Spinal cord (tissue), 10 donors: Measurements from ENCODE around the gene TMEM266. TPM values are rescaled to one million over a fixed set of nuclear protein-coding genes. Genes with fewer than 3 reads are reported as not detected.

Source experiments
- DNase-seq, 6 donors: peaks; one replicate each; pipeline versions ENCODE4 v3.0.0 to v3.0.0-alpha.2; 2013 to 2015; ENCODE audit warnings: low spot score in 6 of 6, low read depth in 4 of 6
- H3K27ac ChIP-seq: one replicate; pipeline ENCODE4 v1.5.1; 2013; ENCODE audit warnings: low read depth, low read length, control low read depth
- H3K27me3 ChIP-seq: one replicate; pipeline ENCODE4 v1.6.1; 2013; ENCODE audit warnings: low read length; ENCODE audit not compliant: control insufficient read depth, insufficient read depth
- H3K36me3 ChIP-seq: one replicate; pipeline ENCODE4 v1.6.1; 2013; ENCODE audit warnings: low read length; ENCODE audit not compliant: control insufficient read depth, insufficient read depth
- H3K4me1 ChIP-seq: one replicate; pipeline ENCODE4 v1.6.1; 2013; ENCODE audit warnings: low read length; ENCODE audit not compliant: control insufficient read depth, insufficient read depth
- H3K4me3 ChIP-seq: one replicate; pipeline ENCODE4 v1.5.1; 2013; ENCODE audit warnings: low read depth, low read length, control low read depth
- H3K9me3 ChIP-seq: one replicate; pipeline ENCODE4 v1.6.1; 2013; ENCODE audit warnings: low read length; ENCODE audit not compliant: control insufficient read depth, insufficient read depth
- WGBS: methylation state at CpG from one replicate; pipeline ENCODE4 v1.1.5; 2013; ENCODE audit warnings: missing lambda C conversion rate; ENCODE audit not compliant: insufficient coverage; 5-methylcytosine and 5-hydroxymethylcytosine counted together
- polyA plus RNA-seq, 2 donors: library from polyadenylated mRNA; unstranded; fragments of 120-200 nt; gene quantifications; one replicate each; pipeline ENCODE4 v1.2.1, GENCODE V29; 2013; ENCODE audit not compliant: insufficient read length in 2 of 2
- total RNA-seq, 2 donors: library from RNA; depleted of rRNA in 1 of 2; stranded (reverse); fragments of 120-200 nt in 1 of 2; fragments of >200 nt in 1 of 2; gene quantifications; one replicate each; pipeline versions ENCODE4 v1.2.3 to v1.2.4, GENCODE V29; 2013 to 2014
- donor health status: healthy.

The TMEM266 gene
- total and polyA plus RNA-seq, 4 donors, result 3.4 to 13.3 (median 7.9) TPM

DNA sequence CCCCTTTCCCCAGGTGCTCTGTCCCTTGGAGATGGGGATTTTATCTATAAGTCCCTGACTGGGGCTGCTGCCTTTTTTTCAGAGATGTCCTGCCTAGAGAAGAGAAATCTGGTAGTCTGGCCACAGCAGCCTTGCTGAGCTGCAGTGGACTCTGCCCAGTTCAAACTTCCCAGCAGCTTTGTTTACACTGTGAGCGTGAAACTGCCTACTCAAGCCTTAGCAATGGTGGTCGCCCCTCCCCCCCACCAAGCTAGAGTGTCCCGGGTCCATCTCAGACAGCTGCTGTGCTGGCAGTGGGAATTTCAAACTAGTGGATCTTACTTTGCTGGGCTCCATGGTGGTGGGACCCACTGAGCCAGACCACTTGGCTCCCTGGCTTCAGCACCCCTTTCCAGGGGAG lies 38.9 kb downstream of the TMEM266 start:
- DNase-seq, result no peak
- Histone ChIP-seq H3K27ac (no peak overlapping the region), H3K9me3 (no peaks in the 10 kb centered on the region), H3K36me3 (no peaks in the 10 kb centered on the region), H3K27me3 (no peaks in the 10 kb centered on the region), H3K4me3 (no peak overlapping the region), H3K4me1 (no peaks in the 10 kb centered on the region)
- 24% methylated on average over 3 of the region's 3 CpGs for WGBS

DNA sequence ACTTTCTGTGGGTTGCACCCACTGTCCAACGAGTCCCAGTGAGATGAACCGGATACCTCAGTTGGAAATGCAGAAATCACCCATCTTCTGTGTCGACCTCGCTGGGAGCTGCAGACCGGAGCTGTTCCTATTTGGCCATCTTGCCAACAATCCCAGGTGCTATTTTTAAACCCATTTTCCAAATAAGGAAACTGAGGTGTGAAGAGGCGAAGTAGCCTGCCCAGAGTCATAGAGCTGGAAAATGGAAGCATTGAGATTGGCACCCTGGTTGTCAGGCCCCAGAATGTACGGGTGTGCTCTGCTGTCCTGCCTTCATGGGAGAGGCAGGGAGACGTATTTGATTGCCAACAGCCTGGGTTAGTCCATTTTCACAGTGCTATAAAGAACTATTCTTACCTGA lies 39.6 kb downstream of the TMEM266 start:
- H3K9me3 ChIP-seq, result no peaks in the 10 kb centered on the region
- H3K36me3 ChIP-seq, result no peaks in the 10 kb centered on the region
- H3K4me1 ChIP-seq, result no peaks in the 10 kb centered on the region
- no peak overlapping the region for H3K27ac ChIP-seq
- H3K27me3 ChIP-seq, result no peaks in the 10 kb centered on the region
- no peak overlapping the region for H3K4me3 ChIP-seq
- WGBS, result 95% methylated on average over 5 of the region's 8 CpGs
- no peak for DNase-seq

GRCh38 chr15:76100361-76100760 lies 40.6 kb downstream of the TMEM266 start:
- no peak for DNase-seq

GRCh38 chr15:76101655-76102054 lies 41.9 kb downstream of the TMEM266 start:
- Histone ChIP-seq H3K27ac (no peak overlapping the region), H3K4me3 (no peak overlapping the region), H3K36me3 (no peaks in the 10 kb centered on the region), H3K9me3 (no peaks in the 10 kb centered on the region), H3K27me3 (no peaks in the 10 kb centered on the region), H3K4me1 (peaks cover 13% of the 10 kb centered on the region)
- 96% methylated on average over 3 of the region's 5 CpGs for WGBS
- no peak for DNase-seq

More at GRCh38 chr15:76100361-76100760, 40.6 kb downstream of the TMEM266 start:
- no peak overlapping the region for H3K4me3 ChIP-seq
- peaks cover 7% of the 10 kb centered on the region for H3K4me1 ChIP-seq
- no CpG with 5 or more reads among the region's 2 CpGs for WGBS
- no peaks in the 10 kb centered on the region for H3K27me3 ChIP-seq
- no peaks in the 10 kb centered on the region for H3K36me3 ChIP-seq
- no peak overlapping the region for H3K27ac ChIP-seq
- no peaks in the 10 kb centered on the region for H3K9me3 ChIP-seq

GRCh38 chr15:76105391-76105790 lies 45.6 kb downstream of the TMEM266 start:
- Histone ChIP-seq H3K9me3 (no peaks in the 10 kb centered on the region), H3K36me3 (no peaks in the 10 kb centered on the region), H3K27ac (no peak overlapping the region), H3K27me3 (no peaks in the 10 kb centered on the region), H3K4me3 (no peak overlapping the region), H3K4me1 (peaks cover 21% of the 10 kb centered on the region)
- DNase-seq, result peak in 4 of 6 donors; percentile 12 to 78 (median 58)
- WGBS, result no CpG with 5 or more reads among the region's 3 CpGs

- no peak overlapping the region for H3K4me3 ChIP-seq
- no peak overlapping the region for H3K27ac ChIP-seq
- no peaks in the 10 kb centered on the region for H3K36me3 ChIP-seq
- H3K9me3 ChIP-seq, result no peaks in the 10 kb centered on the region
- peak in 1 of 6 donors; percentile 6 for DNase-seq
- WGBS, result 77% methylated on average over 5 of the region's 6 CpGs
- peaks cover 21% of the 10 kb centered on the region for H3K4me1 ChIP-seq
- H3K27me3 ChIP-seq, result no peaks in the 10 kb centered on the region
Measured at GRCh38 chr15:76105911-76106310, 46.1 kb downstream of the TMEM266 start.

DNA sequence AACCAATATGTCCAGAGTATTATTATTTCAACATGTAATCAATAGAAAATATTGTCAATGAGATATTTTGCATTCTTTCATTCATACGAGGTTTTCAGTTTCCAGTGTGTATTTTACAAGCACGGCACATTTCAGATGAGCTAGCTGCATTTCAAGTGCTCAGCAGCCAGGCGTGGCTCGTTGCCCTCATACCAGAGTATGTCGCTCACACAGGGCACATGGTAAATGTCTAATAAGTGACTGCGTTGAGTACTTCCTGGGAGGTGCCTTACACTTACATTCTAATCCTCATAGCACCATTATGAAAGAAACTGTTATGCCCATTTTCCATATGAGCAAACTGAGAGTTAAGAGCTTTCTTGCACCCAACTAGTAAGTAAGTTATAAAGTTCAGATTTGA lies 47.4 kb downstream of the TMEM266 start:
- H3K36me3 ChIP-seq, result no peaks in the 10 kb centered on the region
- H3K27me3 ChIP-seq, result no peaks in the 10 kb centered on the region
- 83% methylated on average over 1 of the region's 6 CpGs for WGBS
- H3K27ac ChIP-seq, result no peak overlapping the region
- DNase-seq, result no peak
- no peaks in the 10 kb centered on the region for H3K9me3 ChIP-seq
- H3K4me3 ChIP-seq, result no peak overlapping the region
- H3K4me1 ChIP-seq, result peaks cover 21% of the 10 kb centered on the region

GRCh38 chr15:76108021-76108723 lies 48.4 kb downstream of the TMEM266 start:
- H3K36me3 ChIP-seq, result no peaks in the 10 kb centered on the region
- H3K4me1 ChIP-seq, result peaks cover 21% of the 10 kb centered on the region
- no peaks in the 10 kb centered on the region for H3K27me3 ChIP-seq
- no peaks in the 10 kb centered on the region for H3K9me3 ChIP-seq
- no peak overlapping the region for H3K27ac ChIP-seq
- H3K4me3 ChIP-seq, result no peak overlapping the region
- WGBS, result 20% methylated on average over 7 of the region's 9 CpGs
- DNase-seq, result peak in 5 of 6 donors; percentile 8 to 72 (median 46)

- Histone ChIP-seq H3K4me3 (no peak overlapping the region), H3K9me3 (no peaks in the 10 kb centered on the region), H3K36me3 (no peaks in the 10 kb centered on the region), H3K27ac (no peak overlapping the region), H3K27me3 (no peaks in the 10 kb centered on the region), H3K4me1 (peaks cover 21% of the 10 kb centered on the region)
- DNase-seq, result no peak
- 82% methylated on average over 1 of the region's 1 CpG for WGBS
Measured at GRCh38 chr15:76109046-76109445, 49.3 kb downstream of the TMEM266 start.

DNA sequence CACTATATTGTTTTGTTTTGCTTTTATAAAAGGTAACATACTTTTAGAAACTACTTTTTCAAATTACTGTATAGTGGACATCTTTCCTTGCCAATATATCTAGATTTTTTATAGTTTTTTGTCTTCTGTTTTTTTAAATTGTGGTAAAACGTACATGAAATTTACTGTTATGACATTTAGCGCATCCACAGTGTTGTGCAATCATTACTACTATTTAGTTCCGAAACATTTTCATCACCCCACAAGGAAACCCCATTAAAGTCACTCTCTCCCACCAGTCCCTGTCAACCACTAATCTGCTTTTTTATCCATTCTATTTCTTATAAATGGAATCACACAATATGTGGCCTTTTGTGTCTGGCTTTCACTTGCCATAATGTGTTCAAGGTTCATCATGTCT lies 54.8 kb downstream of the TMEM266 start:
- no peak overlapping the region for H3K27ac ChIP-seq
- no peaks in the 10 kb centered on the region for H3K36me3 ChIP-seq
- no peak overlapping the region for H3K4me3 ChIP-seq
- H3K9me3 ChIP-seq, result no peaks in the 10 kb centered on the region
- H3K27me3 ChIP-seq, result no peaks in the 10 kb centered on the region
- DNase-seq, result no peak
- 93% methylated on average over 2 of the region's 3 CpGs for WGBS
- peaks cover 5% of the 10 kb centered on the region for H3K4me1 ChIP-seq
